Right ventricle myocardium superior (tissue), 1 donor: Measurements from ENCODE around the gene SPINT4. TPM values are rescaled to one million over a fixed set of nuclear protein-coding genes. Genes with fewer than 3 reads are reported as not detected.
"Not testable (repeated sequence)": the region's sequence is repeated elsewhere in the genome, so short reads cannot be mapped to it uniquely, and the experiment has no call there.

Source experiments
- ATAC-seq: fragments of 200-7000 bp; cut with Tn5 transposase; one replicate; pipeline ENCODE4 v1.9.1; 2020; ENCODE audit warnings: mild to moderate bottlenecking; ENCODE audit not compliant: poor library complexity
- DNase-seq: peaks from one replicate; pipeline ENCODE4 v3.0.0-alpha.2; 2020
- intact Hi-C: fragments of 100-400 bp; cut with DNase I; formaldehyde crosslinking; loops from one replicate; pipeline ENCODE4 v1.11.2; 2022
- long read RNA-seq: library from polyadenylated mRNA; unstranded; transcript quantifications from one replicate; pipeline ENCODE4 v2.0.0, GENCODE V29; 2021
- total RNA-seq: library from RNA; stranded (reverse); fragmentation: NEBNext Ultra II Directional; extraction: Animal tissue kit (Norgen Biotek cat#: 25700); gene quantifications from one replicate; pipeline ENCODE4 v1.2.1, GENCODE V29; 2021
- donor health status: DM: no; HTN: yes; CAD: no; lungs with severe emphysema.

The SPINT4 gene
- not detected for total RNA-seq
- long read RNA-seq, result 0 reads

DNA sequence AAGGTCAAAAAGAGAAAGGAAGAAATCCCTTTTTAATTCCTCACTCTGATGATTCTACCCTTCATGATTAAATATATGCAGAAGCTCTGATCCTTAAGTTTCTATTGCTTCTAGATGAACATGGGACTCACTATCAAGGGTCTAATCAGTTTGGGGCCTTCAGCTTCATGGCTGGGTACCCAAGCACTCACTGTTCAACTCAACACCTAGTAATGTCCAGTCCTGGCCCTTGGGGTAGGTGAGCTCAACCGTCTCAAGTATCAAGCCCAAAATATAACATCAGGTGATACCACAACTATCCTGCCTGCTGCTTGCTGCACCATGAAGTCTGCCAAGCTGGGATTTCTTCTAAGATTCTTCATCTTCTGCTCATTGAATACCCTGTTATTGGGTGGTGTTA lies at the start of gene SPINT4:
Gene SPINT4 (plus strand): TSS at position 301 of the 400 bp plus-strand sequence. CDS start 21 bp downstream, at position 322.
- ATAC-seq (no peak), DNase-seq (no peak)
- intact Hi-C loops, result no loop called here

DNA sequence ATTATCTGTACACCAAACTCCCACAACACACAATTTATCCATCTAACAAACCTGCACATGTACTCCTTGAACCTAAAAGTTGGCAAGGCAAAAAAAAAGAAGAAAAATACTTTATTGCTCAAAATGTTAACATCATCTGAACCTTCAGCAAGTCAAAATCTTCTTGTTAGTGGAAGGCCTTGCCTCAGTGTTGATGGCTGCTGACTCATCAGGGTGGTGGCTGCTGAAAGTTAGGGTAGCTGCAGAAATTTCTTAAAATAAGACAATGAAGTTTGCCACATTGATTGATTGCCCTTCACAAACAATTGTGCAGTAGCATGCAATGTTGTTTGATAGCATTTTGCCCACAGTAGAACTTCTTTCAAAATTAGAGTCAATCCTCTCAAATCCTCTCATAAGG lies 49.4 kb upstream of the SPINT4 start:
- intact Hi-C loops, result no loop called here
- ATAC-seq, result no peak

DNA sequence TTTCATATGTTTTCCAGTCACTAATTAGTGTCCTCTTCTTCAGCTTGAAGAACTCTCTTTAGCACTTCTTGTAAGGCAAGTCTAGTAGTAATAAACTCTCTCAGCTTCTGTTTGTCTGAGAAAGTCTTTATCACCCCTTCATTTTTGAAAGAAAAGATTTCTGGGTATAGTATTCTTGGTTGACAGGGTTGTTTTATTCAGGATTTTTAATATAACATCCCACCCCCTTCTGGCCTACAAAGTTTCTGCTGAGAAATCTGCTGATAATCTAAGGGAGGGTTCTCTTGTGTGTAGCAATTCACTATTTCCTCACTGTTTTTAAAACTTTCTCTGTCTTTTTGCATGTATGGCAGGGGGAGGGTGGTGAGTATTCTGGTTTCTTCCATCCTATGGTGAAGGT lies 42.5 kb upstream of the SPINT4 start:
- no peak for ATAC-seq
- intact Hi-C loops, result no loop called here
- no peak for DNase-seq

More for the DNA sequence above, 49.4 kb upstream of the SPINT4 start:
- DNase-seq, result no peak

DNA sequence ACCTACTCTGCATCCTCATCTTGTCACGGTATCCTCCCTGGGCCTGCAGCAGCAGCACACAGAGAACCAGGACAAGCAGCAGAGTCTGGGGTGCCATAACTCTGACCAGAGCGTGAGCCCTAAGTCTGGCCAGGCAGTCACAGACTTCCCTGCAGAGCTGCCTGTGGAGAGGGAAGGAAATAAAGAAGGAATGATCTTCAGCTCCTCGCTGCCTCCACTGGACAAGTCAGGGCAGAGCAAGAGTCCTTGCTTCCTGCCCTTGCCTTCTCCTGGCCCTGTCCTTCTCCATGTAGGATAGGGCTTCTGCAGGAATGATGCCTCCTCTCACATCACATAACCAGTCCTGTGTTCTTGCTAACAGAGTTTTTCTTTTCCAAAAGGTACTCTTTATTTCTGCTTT lies 36.3 kb upstream of the SPINT4 start:
- ATAC-seq, result no peak

DNA sequence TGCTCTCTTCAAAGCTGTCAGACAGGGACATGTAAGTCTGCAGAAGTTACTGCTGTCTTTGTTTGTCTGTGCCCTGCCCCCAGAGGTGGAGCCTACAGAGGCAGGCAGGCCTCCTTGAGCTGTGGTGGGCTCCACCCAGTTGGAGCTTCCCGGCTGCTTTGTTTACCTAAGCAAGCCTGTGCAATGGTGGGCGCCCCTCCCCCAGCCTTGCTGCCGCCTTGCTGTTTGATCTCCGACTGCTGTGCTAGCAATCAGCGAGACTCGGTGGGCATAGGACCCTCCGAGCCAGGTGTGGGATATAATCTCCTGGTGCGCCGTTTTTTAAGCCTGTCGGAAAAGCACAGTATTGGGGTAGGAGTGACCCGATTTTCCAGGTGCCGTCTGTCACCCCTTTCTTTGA lies 28.8 kb upstream of the SPINT4 start:
- not testable (repeated sequence) for ATAC-seq

More for the DNA sequence above, 36.3 kb upstream of the SPINT4 start:
- intact Hi-C loops, result no loop called here
- DNase-seq, result no peak

DNA sequence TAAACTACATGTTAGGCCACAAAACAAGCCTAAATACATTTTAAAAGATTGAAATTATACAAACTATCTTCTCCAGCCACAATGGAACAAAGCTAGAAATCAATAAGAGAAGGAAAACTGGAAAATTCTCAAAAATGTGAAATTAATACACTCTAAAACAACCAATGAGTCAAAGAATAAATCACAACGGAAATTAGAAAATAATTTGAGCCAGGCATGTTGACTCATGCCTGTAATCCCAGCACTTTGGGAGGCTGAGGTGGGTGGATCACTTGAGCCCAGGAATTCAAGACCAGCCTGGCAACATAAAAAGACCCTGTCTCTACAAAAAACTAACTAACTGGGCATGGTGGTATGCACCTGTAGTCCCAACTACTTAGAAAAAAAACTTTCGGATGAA lies 26.7 kb upstream of the SPINT4 start:
- intact Hi-C loops, result no loop called here
- ATAC-seq, result no peak
- no peak for DNase-seq

More for the DNA sequence above, 28.8 kb upstream of the SPINT4 start:
- intact Hi-C loops, DNase-seq: not testable (repeated sequence)

DNA sequence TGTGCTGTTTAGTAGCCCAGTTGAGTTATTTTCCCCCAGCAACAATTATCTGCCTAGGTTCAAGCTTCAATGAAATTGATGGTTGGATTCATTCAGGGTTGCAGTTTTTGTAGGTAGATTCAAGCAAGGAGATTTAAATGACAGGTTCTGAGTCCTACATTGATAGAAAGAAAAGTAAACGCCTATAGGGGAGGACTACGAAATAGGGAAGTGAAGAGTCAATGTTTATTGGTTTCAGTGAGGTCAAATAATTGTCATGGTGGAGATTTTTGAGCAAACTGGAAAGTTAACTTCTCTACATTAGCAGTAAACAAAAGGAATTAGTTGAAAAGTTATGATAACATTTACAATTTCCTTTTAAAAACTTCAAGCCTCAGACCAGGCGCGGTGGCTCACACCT lies 21.0 kb upstream of the SPINT4 start:
- ATAC-seq (no peak), DNase-seq (no peak)
- intact Hi-C loops, result no loop called here

DNA sequence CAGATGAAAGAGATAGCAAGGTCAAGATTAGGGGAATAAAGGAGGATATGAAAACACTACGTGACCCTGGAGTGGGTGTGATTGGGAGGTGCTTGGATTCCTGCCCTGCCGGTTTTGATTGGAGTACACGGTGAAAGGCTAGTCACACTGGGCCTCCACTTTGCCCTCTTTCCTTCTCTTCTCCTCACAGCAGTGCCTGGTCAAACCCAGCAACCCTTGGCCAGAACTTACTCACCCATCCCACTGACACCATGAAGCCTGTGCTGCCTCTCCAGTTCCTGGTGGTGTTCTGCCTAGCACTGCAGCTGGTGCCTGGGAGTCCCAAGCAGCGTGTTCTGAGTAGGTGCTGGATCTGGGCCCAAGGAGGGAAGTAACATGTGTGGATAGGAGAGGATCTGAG lies 20.3 kb upstream of the SPINT4 start, which contains the start of gene WFDC13:
Gene WFDC13 (plus strand): TSS at position 166 of the 400 bp plus-strand sequence. CDS start 86 bp downstream, at position 252.
- ATAC-seq, result no peak
- DNase-seq, result no peak

DNA sequence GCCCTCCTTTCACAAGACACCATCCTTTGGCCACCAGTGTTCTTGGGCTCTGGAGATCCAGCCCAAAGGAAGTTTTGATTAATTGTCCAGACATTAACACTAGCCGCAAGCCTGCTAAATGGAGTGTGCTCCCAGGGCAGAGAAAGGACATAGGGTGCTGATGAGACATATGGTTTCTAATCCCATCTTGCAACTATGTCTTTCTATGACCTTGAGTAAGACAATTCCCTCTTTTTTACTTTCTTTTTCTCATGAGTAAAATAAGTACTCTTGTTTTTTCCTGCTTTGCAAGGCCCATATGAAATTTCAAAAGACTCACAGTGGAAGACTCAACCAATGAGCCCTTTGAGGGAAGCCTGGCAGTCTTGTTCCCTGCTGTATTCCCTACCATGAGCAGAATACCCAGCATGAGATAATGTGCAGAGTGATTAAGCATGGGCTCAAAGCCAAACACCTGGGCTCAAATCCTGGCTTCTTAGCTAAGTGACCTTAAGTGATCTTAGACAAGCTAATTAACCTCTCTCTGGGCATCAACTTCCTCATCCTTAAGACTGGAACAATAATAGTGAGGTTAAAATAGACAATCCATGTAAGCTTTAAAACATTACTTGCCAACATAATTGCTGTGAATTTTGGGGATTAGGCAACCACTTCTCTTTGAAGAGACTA lies 17.0 kb upstream of the SPINT4 start, which contains the start of gene WFDC10B:
Gene WFDC10B (minus strand): TSS at position 51 of the 669 bp plus-strand sequence. CDS start 19,027 bp downstream, outside the sequence.
- intact Hi-C loops, result no loop called here
- DNase-seq (no peak), ATAC-seq (no peak)

More for the DNA sequence above, 20.3 kb upstream of the SPINT4 start, which contains the start of gene WFDC13:
- intact Hi-C loops, result no loop called here

DNA sequence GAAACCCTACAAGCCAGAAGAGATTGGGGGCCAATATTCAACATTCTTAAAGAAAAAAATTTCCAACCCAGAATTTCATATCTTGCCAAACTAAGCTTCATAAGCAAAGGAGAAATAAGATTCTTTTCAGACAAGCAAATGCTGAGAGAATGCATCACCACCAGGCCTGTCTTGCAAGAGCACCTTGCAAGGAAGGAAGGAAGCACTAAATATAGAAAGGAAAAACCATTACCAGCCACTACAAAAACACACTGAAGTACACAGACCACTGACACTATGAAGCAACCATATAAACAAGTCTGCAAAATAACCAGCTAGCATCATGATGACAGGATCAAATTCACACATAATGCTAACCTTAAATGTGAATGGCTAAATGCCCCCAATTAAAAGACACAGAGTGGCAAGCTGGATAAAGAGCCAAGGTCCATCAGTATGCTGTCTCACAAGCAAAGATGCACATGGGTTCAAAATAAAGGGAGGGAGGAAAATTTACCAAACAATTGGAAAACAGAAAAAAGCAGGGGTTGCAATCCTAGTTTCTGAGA lies 5.9 kb upstream of the SPINT4 start:
- DNase-seq, ATAC-seq, intact Hi-C loops: not testable (repeated sequence)

DNA sequence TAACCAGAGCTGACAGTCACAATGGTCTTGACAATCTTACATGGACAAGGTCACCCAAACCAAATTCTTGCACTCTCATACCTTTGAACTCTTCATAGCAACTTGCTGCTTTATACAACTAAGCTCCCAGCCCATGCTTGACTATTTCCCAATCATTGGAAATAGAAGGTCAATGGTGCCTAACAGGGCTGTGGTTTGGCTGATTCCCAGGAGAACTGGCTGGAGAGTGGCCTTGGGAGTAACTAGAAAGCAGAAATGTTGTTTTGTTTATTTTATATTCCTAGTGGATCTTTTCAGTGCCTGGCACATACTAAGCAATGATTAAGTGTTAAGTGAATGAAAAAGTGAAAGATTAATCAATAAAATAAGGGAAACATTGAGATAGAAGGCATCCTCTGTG lies 3.0 kb downstream of the SPINT4 start:
- DNase-seq (no peak), ATAC-seq (no peak)
- intact Hi-C loops, result no loop called here

DNA sequence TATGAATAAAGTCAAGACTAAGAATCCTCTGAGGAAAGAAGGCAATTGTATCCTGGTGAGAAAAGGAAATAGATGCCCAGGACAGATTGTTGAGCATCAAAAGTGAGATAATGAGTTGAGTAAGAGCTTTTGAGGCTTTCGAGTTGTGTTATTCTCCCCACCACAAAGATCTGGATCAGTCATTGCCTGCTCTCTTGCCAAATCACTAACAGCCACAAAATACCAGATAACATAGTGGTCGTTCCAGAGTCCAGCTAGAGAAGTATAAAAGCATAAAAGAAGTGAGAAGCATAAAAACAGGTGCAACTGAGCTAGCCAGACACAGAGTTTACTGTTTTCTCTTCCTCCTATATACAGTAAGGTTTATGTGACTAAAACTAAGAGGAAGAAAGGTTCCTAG lies 4.9 kb downstream of the SPINT4 start:
- DNase-seq, result no peak
- intact Hi-C loops, result no loop called here
- no peak for ATAC-seq

DNA sequence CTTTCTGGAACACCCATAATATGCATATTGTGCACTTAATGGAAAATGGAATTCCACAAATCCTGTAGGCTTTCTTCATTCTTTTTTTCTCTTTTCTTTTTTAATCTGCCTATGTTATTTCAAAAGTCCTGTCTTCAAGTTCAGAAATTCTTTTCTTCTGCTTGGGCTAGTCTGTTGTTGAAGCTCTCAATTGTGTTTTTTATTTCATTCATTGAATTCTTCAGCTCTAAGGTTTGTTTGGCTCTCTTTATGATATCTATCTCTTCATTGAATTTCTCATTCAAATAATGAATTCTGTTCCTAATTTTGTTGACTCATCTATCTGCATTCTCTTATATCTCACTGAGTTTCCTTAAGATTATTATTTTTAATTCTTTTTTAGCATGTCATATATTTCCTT lies 10.1 kb downstream of the SPINT4 start:
- ATAC-seq, result no peak
- intact Hi-C loops, result no loop called here
- DNase-seq, result no peak

DNA sequence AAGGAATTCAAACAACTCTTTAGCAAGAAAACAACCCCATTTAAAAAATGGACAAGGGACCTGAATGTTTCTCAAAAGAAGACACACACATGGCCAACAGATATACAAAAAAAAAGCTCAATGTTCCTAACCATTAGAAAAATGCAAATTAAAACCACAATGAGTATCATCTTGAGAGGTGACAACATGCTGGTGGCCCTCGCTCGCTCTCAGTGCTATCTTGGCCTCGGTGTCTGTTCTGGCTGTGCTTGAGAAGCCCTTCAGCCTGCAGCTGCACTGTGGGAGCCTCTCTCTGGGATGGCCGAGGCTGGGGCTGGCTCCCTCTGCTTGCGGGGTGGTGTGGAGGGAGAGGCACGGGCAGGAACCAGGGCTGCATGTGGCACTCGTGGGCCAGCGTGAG lies 13.4 kb downstream of the SPINT4 start:
- intact Hi-C loops, result no loop called here
- ATAC-seq (no peak), DNase-seq (no peak)

DNA sequence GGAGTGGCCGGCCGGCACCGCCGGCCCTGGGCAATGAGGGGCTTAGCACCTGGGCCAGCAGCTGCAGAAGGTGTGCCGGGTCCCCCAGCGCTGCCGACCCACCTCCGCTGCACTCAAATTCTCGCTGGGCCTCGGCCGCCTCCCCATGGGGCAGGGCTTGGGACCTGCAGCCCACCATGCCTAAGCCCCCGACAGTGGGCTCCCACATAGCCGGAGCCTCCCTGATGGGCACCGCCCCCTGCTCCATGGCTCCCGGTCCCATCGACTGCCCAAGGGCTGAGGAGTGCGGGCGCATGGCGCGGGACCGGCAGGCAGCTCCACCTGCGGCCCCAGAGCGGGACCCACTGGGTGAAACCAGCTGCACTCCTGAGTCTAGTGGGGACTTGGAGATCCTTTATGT lies 13.8 kb downstream of the SPINT4 start:
- ATAC-seq (no peak), DNase-seq (no peak)
- intact Hi-C loops, result no loop called here

DNA sequence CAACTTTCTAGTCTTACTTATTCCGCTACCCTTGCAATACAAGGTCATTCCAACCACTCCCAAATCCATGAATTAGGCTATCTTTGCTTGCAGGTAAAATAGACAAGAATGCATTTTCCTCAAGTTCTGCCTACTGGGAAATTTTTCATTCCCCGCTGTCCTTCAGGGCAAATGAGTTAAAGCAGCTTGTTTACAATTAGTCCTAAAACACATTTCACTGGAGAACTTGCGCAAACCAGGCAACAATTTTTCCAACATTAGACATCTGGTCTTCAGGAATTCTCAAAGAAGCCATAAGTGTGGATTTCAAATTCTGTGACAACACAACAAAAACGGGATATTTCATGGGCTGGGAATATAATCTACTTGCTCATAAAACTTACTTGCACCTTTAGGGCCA lies 20.4 kb downstream of the SPINT4 start:
- DNase-seq, result no peak
- intact Hi-C loops, result no loop called here
- ATAC-seq, result no peak

DNA sequence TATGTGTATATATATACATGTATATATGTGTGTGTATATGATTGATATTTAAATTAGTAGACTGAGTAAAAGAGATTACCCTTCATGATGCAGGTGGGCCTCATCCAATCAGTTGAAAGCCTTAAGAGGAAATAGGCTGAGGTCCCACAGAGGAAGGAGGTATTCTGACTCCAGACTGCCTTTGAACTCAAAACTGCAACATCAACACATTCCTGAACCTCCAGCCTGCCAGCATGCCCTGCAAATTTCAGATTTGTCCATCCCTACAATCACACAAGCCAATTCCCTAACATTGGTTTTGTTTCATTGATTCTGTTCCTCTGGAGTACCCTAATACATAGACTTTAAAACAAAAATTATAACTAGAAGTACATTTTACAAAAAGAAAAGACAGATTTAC lies 22.9 kb downstream of the SPINT4 start:
- DNase-seq (no peak), ATAC-seq (no peak)
- intact Hi-C loops, result no loop called here

DNA sequence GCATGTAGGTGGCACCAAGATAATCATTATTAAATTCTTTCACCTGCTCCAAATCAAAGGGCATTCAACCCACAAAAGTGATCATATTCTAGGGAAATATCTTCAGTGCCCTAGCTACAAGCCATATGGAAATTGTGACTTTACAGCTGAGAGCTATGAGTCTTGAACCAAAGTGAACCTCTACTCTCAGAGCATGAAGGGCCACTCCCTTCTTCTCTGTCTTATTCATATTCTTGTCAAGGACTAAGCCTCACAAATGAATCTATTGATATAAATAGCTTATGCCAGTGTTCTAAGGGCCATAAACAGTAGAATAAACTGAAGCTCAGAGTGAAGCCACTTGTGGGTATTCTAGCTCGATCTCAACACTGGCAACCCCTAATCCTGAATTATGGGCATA lies 29.6 kb downstream of the SPINT4 start:
- intact Hi-C loops, result no loop called here
- no peak for ATAC-seq
- no peak for DNase-seq

DNA sequence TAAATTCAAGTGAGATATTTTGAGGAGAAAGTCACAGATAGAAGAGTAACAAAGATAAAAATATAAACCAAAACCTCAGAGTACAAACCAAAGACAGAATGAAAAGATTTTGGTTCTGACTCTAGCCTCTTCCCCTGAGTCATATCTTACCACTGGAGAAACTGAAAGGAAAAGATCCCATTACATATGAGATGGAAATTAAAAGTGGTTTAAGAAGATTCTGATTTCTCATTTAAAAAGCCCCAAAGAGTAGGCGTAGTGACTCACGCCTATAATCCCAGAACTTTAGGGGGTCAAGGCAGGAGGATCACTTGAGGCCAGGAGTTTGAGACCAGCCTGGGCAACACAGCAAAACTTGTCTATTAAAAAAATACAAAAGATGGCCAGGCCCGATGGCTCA lies 30.6 kb downstream of the SPINT4 start:
- DNase-seq, result no peak
- intact Hi-C loops, result no loop called here
- no peak for ATAC-seq

DNA sequence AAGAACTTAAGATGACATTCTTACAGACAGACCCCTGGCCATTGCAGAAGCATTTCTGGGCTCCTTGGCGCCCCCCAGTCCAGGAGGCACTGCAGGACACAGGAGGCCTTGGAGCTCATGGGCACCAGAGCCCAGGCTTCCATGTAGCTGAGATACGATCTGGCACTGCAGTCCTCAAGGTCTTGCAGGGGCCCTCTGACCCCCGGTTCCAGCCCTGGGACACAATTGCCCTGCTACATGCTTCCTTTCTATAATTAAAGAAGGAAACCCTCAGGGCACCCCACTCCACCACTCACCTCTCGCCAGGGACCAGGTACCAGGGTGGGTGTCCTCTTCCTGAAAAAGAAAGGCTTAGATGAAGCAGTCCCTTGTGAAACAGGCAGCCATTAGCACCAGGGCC lies 35.9 kb downstream of the SPINT4 start:
- intact Hi-C loops, result no loop called here
- DNase-seq, result no peak
- ATAC-seq, result no peak
